SK-N-SH (cell line): ENCODE data around the gene RFNG. TPM values are rescaled to one million over a fixed set of nuclear protein-coding genes. Genes with fewer than 3 reads are reported as not detected.

Experiments
- CTCF ChIA-PET: fragments of 300-600, 350-600 bp; formaldehyde crosslinking; extraction: SDS; loops from one replicate; lab custom pipeline; 2021; lab: Yijun Ruan, JAX
- POLR2A ChIA-PET: fragments of 350-600 bp; sonication (Branson Sonifier 250); formaldehyde crosslinking; extraction: SDS; loops from one replicate; lab custom pipeline; 2020; ENCODE audit warnings: antibody characterized with exemption, inconsistent platforms; lab: Yijun Ruan, JAX
- DNase-seq: peaks from one replicate; pipeline ENCODE4 v3.0.0; 2012
- H2AFZ ChIP-seq: fragments of 200-600 bp; sonication (generic); 2 replicates; pipeline ENCODE4 v1.8.1; 2016; ENCODE audit warnings: antibody characterized with exemption, mild to moderate bottlenecking, low read depth
- H3F3A ChIP-seq: fragments of 200-600 bp; sonication (generic); replicated peaks from 2 replicates; pipeline ENCODE3; 2016; ENCODE audit warnings: antibody characterized with exemption, mild to moderate bottlenecking; ENCODE audit not compliant: insufficient read depth
- H3K27ac ChIP-seq, 2 experiments: fragments of 200-500 bp in 1 of 2; fragments of 200-600 bp in 1 of 2; sonication (Bioruptor generic) in 1 of 2; sonication (generic), shearing (Covaris generic) in 1 of 2; 2 replicates each; pipeline versions ENCODE4 v1.5.1 to v1.6.1; 2014 to 2016; ENCODE audit warnings: low read depth in 2 of 2, inconsistent platforms in 1 of 2, low read length in 1 of 2, mild to moderate bottlenecking in 1 of 2, mixed read lengths in 1 of 2
- H3K27me3 ChIP-seq: fragments of 200-600 bp; sonication (generic), shearing (Covaris generic); 2 replicates; pipeline ENCODE4 v1.6.1; 2016; ENCODE audit warnings: mixed run types; ENCODE audit not compliant: insufficient read depth
- H3K36me3 ChIP-seq, 2 experiments: fragments of 200-500 bp in 1 of 2; fragments of 200-600 bp in 1 of 2; sonication (Bioruptor generic) in 1 of 2; sonication (generic) in 1 of 2; replicated peaks in 1 of 2; 2 replicates each; pipeline versions ENCODE3 to v1.5.1; 2014 to 2016; ENCODE audit warnings: low read length in 1 of 2, mild to moderate bottlenecking in 1 of 2; ENCODE audit not compliant: insufficient read depth in 2 of 2, control insufficient read depth in 1 of 2
- H3K4me1 ChIP-seq, 2 experiments: fragments of 200-500 bp in 1 of 2; fragments of 200-600 bp in 1 of 2; sonication (Bioruptor generic) in 1 of 2; sonication (generic), shearing (Covaris generic) in 1 of 2; 2 replicates each; pipeline versions ENCODE4 v1.5.1 to v1.6.1; 2014 to 2016; ENCODE audit warnings: low read depth in 1 of 2, low read length in 1 of 2, mixed run types in 1 of 2; ENCODE audit not compliant: insufficient read depth in 2 of 2, control insufficient read depth in 1 of 2
- H3K4me2 ChIP-seq: fragments of 200-600 bp; sonication (generic), shearing (Covaris generic); 2 replicates; pipeline ENCODE4 v1.6.1; 2017; ENCODE audit warnings: mixed run types
- H3K4me3 ChIP-seq, 2 experiments: fragments of 200-500 bp in 1 of 2; fragments of 200-600 bp in 1 of 2; sonication (Bioruptor generic) in 1 of 2; sonication (generic), shearing (Covaris generic) in 1 of 2; 2 replicates each; pipeline versions ENCODE4 v1.5.1 to v1.8.1; 2014 to 2016; ENCODE audit warnings: low read depth in 2 of 2, inconsistent platforms in 1 of 2, low read length in 1 of 2, mild to moderate bottlenecking in 1 of 2, mixed read lengths in 1 of 2, moderate library complexity in 1 of 2
- H3K79me2 ChIP-seq: fragments of 200-600 bp; sonication (generic); 2 replicates; pipeline ENCODE4 v1.8.1; 2017; ENCODE audit warnings: mild to moderate bottlenecking; ENCODE audit not compliant: insufficient read depth
- H3K9ac ChIP-seq: fragments of 200-600 bp; sonication (generic); 2 replicates; pipeline ENCODE4 v1.6.1; 2017; ENCODE audit warnings: mixed run types
- H3K9me2 ChIP-seq: fragments of 200-600 bp; sonication (generic); 2 replicates; pipeline ENCODE4 v1.6.1; 2017; ENCODE audit warnings: mixed run types
- H3K9me3 ChIP-seq: fragments of 200-600 bp; sonication (generic); 2 replicates; pipeline ENCODE4 v1.6.1; 2017; ENCODE audit warnings: mixed run types, mild to moderate bottlenecking, moderate library complexity
- H4K20me1 ChIP-seq: fragments of 200-600 bp; sonication (generic); 2 replicates; pipeline ENCODE4 v1.6.1; 2017; ENCODE audit warnings: mild to moderate bottlenecking, mixed run types; ENCODE audit not compliant: insufficient read depth
- CHD2 ChIP-seq: fragments of 150-350 bp; IDR thresholded peaks from 2 replicates; pipeline ENCODE4 v1.6.1; 2018; ENCODE audit warnings: low read length; ENCODE audit not compliant: partially characterized antibody
- CTCF ChIP-seq: fragments of 200-600 bp; sonication (generic); IDR thresholded peaks from 2 replicates; pipeline ENCODE4 v1.6.1; 2017; ENCODE audit warnings: antibody characterized with exemption, mild to moderate bottlenecking, moderate library complexity
- FOXM1 ChIP-seq: IDR thresholded peaks from 2 replicates; pipeline ENCODE4 v1.4.0; 2012; ENCODE audit warnings: low read depth, mild to moderate bottlenecking
- GATA2 ChIP-seq: sonication (generic); formaldehyde crosslinking; IDR thresholded peaks from 2 replicates; pipeline ENCODE4 v1.5.0; 2020; ENCODE audit warnings: mild to moderate bottlenecking, missing genetic modification reagents
- IRF3 ChIP-seq: fragments of 150-350 bp; IDR thresholded peaks from 2 replicates; pipeline ENCODE4 v1.6.1; 2016; ENCODE audit warnings: mild to moderate bottlenecking, low read depth, low read length
- MEF2A ChIP-seq: IDR thresholded peaks from 2 replicates; pipeline ENCODE4 v1.4.0; 2012; ENCODE audit warnings: low read depth, borderline replicate concordance
- MXI1 ChIP-seq: IDR thresholded peaks from 2 replicates; pipeline ENCODE4 v1.6.1; 2012; ENCODE audit warnings: mild to moderate bottlenecking, low read depth, low read length, improper control_type of control experiment
- POLR2AphosphoS5 ChIP-seq: IDR thresholded peaks from 2 replicates; pipeline ENCODE4 v1.6.1; 2012; ENCODE audit warnings: low read depth, low read length
- RFX5 ChIP-seq: IDR thresholded peaks from 2 replicates; pipeline ENCODE4 v1.6.1; 2012; ENCODE audit warnings: mild to moderate bottlenecking, improper control_type of control experiment, low read length
- RXRA ChIP-seq: IDR thresholded peaks from 2 replicates; pipeline ENCODE4 v1.4.0; 2012; ENCODE audit warnings: low read depth, mild to moderate bottlenecking, borderline replicate concordance
- TCF12 ChIP-seq: IDR thresholded peaks from 2 replicates; pipeline ENCODE4 v1.4.0; 2012
- USF1 ChIP-seq: IDR thresholded peaks from 2 replicates; pipeline ENCODE4 v1.4.0; 2012; ENCODE audit warnings: low read depth, borderline replicate concordance
- ZBTB33 ChIP-seq: IDR thresholded peaks from 2 replicates; pipeline ENCODE4 v1.4.0; 2012; ENCODE audit warnings: low read depth, borderline replicate concordance
- WGBS: methylation state at CpG from one replicate; pipeline ENCODE4 v1.1.6; 2017; ENCODE audit warnings: low lambda C conversion rate; 5-methylcytosine and 5-hydroxymethylcytosine counted together
- polyA plus RNA-seq, 3 experiments: library from polyadenylated mRNA; depleted of rRNA; stranded (reverse); fragments of >200 nt; gene quantifications; 2 replicates each; pipeline ENCODE4 v1.2.3, GENCODE V29; 2012

Gene RFNG
- polyA plus RNA-seq, 1 of the 3 experiments (the other 2 are of a cell fraction): 68.6 TPM

- Histone ChIP-seq H3K9me3 (no peaks in the 10 kb centered on the region), H3K4me2 (no peak overlapping the region), H3K27ac (no peak overlapping the region), H3K79me2 (peaks cover under 1% of the 10 kb centered on the region; the same call in 1 of the 2 replicates), H2AFZ (no peak overlapping the region), H3F3A (peaks cover 20% of the 10 kb centered on the region), H3K36me3 (peaks cover 5 to 9% of the 10 kb centered on the region in 2 experiments), H3K27me3 (no peaks in the 10 kb centered on the region), H3K4me3 (no peak overlapping the region), H3K9me2 (no peaks in the 10 kb centered on the region), H3K4me1 (peaks cover under 1 to 24% of the 10 kb centered on the region in 2 experiments; a peak in 2 of 4 replicates), H3K9ac (no peak overlapping the region), H4K20me1 (peaks cover 4% of the 10 kb centered on the region; the same call in 1 of the 2 replicates)
- DNase-seq: no peak
- ChIA-PET POLR2A (interaction anchor here (0.6 to 3.4 kb wide), 6 partner anchors 8 to 247 kb away, joined by 3 to 14 read pairs (median 3); partner anchors contain the start of gene DCXR), CTCF (interaction anchor here (0.9 to 35.7 kb wide), 39 partner anchors 9 to 658 kb away, joined by 3 to 1216 read pairs (median 12); partner anchors contain the start of genes ASPSCR1, CCDC57, CENPX and DCXR)
- WGBS: 94% methylated on average over 14 of the region's 16 CpGs
- TF ChIP-seq CTCF (no peak), TCF12 (no peak), POLR2AphosphoS5 (no peak), CHD2 (no peak), GATA2 (CRISPR knock-in tag) (no peak), MXI1 (no peak), FOXM1 (no peak), MEF2A (no peak), RXRA (no peak), IRF3 (no peak), RFX5 (no peak), USF1 (no peak), ZBTB33 (no peak)
Observed at GRCh38 chr17:82029391-82029790, 22.2 kb downstream of the RFNG start.
